B cell (primary cell): ENCODE data around the gene ADRA2C. TPM values are rescaled to one million over a fixed set of nuclear protein-coding genes. Genes with fewer than 3 reads are reported as not detected.

ENCODE experiments used
- ATAC-seq: fragments of 200-7000 bp; cut with Tn5 transposase; one replicate; pipeline ENCODE4 v1.10.0; 2021; ENCODE audit warnings: low read depth, mild to moderate bottlenecking, moderate number of reproducible peaks, moderate library complexity
- CTCF ChIA-PET: fragments of 350-600 bp; sonication (Branson Sonifier 250); formaldehyde crosslinking; loops from one replicate; lab custom pipeline; 2021; ENCODE audit warnings: antibody characterized with exemption, inconsistent platforms; lab: Charles Lee
- POLR2A ChIA-PET: fragments of 350-600 bp; sonication (Branson Sonifier 250); formaldehyde crosslinking; loops from one replicate; lab custom pipeline; 2021; ENCODE audit warnings: antibody characterized with exemption; lab: Charles Lee
- DNase-seq: peaks from one replicate; pipeline ENCODE4 v3.0.0; 2013
- H2AFZ ChIP-seq: 2 replicates; pipeline ENCODE4 v1.6.1; 2012; ENCODE audit warnings: mild to moderate bottlenecking, low read depth, low read length; ENCODE audit not compliant: insufficient read depth, poor library complexity, severe bottlenecking
- H3K27ac ChIP-seq, 2 donors: 1 replicate in 1 of 2; 2 replicates in 1 of 2; pipeline ENCODE4 v1.5.1; 2012 to 2013; ENCODE audit warnings: low read length in 2 of 2, mild to moderate bottlenecking in 2 of 2, moderate library complexity in 1 of 2
- H3K27me3 ChIP-seq, 4 experiments: fragments of 200-600 bp in 1 of 4; sonication (generic) in 1 of 4; replicated peaks in 1 of 4; 1 replicate in 2 of 4; 2 replicates in 2 of 4; pipeline versions ENCODE4 v1.6.1 to v1.7.0; 2013 to 2016; ENCODE audit warnings: low read length in 3 of 4, mild to moderate bottlenecking in 2 of 4, mixed read lengths in 1 of 4, moderate library complexity in 1 of 4; ENCODE audit not compliant: insufficient read depth in 4 of 4, control insufficient read depth in 3 of 4; ENCODE audit errors: control extremely low read depth in 1 of 4
- H3K36me3 ChIP-seq, 2 experiments: replicated peaks in 1 of 2; 1 replicate in 1 of 2; 2 replicates in 1 of 2; pipeline versions ENCODE4 v1.6.1 to v1.7.1; 2013; ENCODE audit warnings: low read length in 1 of 2; ENCODE audit not compliant: insufficient read depth in 2 of 2, control insufficient read depth in 1 of 2; ENCODE audit errors: control extremely low read depth in 1 of 2, extremely low read depth in 1 of 2
- H3K4me1 ChIP-seq, 2 donors: fragments of 200-600 bp in 1 of 2; sonication (generic) in 1 of 2; 1 replicate in 1 of 2; 2 replicates in 1 of 2; pipeline versions ENCODE4 v1.5.1 to v1.6.1; 2013 to 2017; ENCODE audit warnings: low read length in 2 of 2; ENCODE audit not compliant: control insufficient read depth in 2 of 2, insufficient read depth in 2 of 2
- H3K4me2 ChIP-seq: replicated peaks from 2 replicates; pipeline ENCODE3; 2012; ENCODE audit warnings: mild to moderate bottlenecking, low read depth, low read length; ENCODE audit not compliant: poor library complexity, severe bottlenecking
- H3K4me3 ChIP-seq, 5 experiments: fragments of 200-600 bp in 1 of 5; sonication (generic) in 1 of 5; 1 replicate in 3 of 5; 2 replicates in 2 of 5; pipeline versions ENCODE4 v1.5.1 to v1.7.0; 2011 to 2016; ENCODE audit warnings: low read length in 4 of 5, mild to moderate bottlenecking in 4 of 5, low read depth in 2 of 5, control low read depth in 1 of 5, moderate library complexity in 1 of 5; ENCODE audit not compliant: insufficient read depth in 1 of 5; ENCODE audit errors: control extremely low read depth in 1 of 5, extremely low read depth in 1 of 5
- H3K79me2 ChIP-seq: fragments of 200-600 bp; sonication (generic); one replicate; pipeline ENCODE4 v1.6.0; 2016; ENCODE audit warnings: low read length; ENCODE audit not compliant: control insufficient read depth, insufficient read depth
- H3K9ac ChIP-seq: fragments of 200-600 bp; sonication (generic); 2 replicates; pipeline ENCODE4 v1.6.1; 2017; ENCODE audit warnings: mild to moderate bottlenecking, low read length, moderate library complexity
- H3K9me3 ChIP-seq, 3 donors: one replicate each; pipeline versions ENCODE4 v1.6.1 to v1.7.1; 2013; ENCODE audit warnings: low read length in 2 of 3; ENCODE audit not compliant: control insufficient read depth in 2 of 3, insufficient read depth in 1 of 3; ENCODE audit errors: control extremely low read depth in 1 of 3
- H4K20me1 ChIP-seq: 2 replicates; pipeline ENCODE4 v1.6.0; 2012; ENCODE audit warnings: mild to moderate bottlenecking, low read length; ENCODE audit not compliant: insufficient read depth, control insufficient read depth, poor library complexity, severe bottlenecking
- H3K27ac Mint-ChIP-seq: one replicate; pipeline ENCODE4 v1.8.0; 2021; ENCODE audit warnings: mixed read lengths
- H3K27me3 Mint-ChIP-seq: one replicate; pipeline ENCODE4 v1.8.0; 2021; ENCODE audit warnings: mixed read lengths
- H3K4me1 Mint-ChIP-seq: one replicate; pipeline ENCODE4 v1.8.0; 2021; ENCODE audit warnings: mixed read lengths
- H3K4me3 Mint-ChIP-seq: one replicate; pipeline ENCODE4 v1.8.0; 2021; ENCODE audit warnings: mixed read lengths
- H3K9me3 Mint-ChIP-seq: one replicate; pipeline ENCODE4 v1.8.0; 2022; ENCODE audit warnings: mixed read lengths; ENCODE audit not compliant: insufficient read depth
- EZH2 ChIP-seq: IDR thresholded peaks from 2 replicates; pipeline ENCODE4 v1.6.1; 2012; ENCODE audit warnings: borderline replicate concordance, low read depth, mild to moderate bottlenecking, moderate library complexity, low read length; ENCODE audit not compliant: insufficient read depth, poor library complexity, severe bottlenecking
- WGBS: methylation state at CpG from one replicate; pipeline ENCODE4 v1.1.5; 2013; ENCODE audit warnings: missing lambda C conversion rate; ENCODE audit not compliant: insufficient coverage; 5-methylcytosine and 5-hydroxymethylcytosine counted together
- intact Hi-C: fragments of 100-400 bp; cut with micrococcal nuclease; formaldehyde crosslinking; loops from one replicate; pipeline ENCODE4 v1.10.0; 2022
- polyA plus RNA-seq: library from polyadenylated mRNA; depleted of rRNA; stranded (reverse); fragments of >200 nt; gene quantifications from 2 replicates; pipeline ENCODE4 v1.2.3, GENCODE V29; 2012
- total RNA-seq, 2 donors: library from RNA; stranded (reverse); fragments of 120-200 nt in 1 of 2; gene quantifications; 1 replicate in 1 of 2; 2 replicates in 1 of 2; pipeline versions ENCODE4 v1.2.3 to v1.2.4, GENCODE V29; 2013 to 2022
- TF ChIP-seq, protein P1 (sequence below): fragments of 200-600 bp; IDR thresholded peaks from one replicate; pipeline ENCODE4 v1.8.0; 2022; ENCODE audit warnings: antibody characterized with exemption, mild to moderate bottlenecking

Gene ADRA2C
- total and polyA plus RNA-seq, 2 donors (not counting 1 experiment from before 2014, with no cell fraction given): not detected

DNA sequence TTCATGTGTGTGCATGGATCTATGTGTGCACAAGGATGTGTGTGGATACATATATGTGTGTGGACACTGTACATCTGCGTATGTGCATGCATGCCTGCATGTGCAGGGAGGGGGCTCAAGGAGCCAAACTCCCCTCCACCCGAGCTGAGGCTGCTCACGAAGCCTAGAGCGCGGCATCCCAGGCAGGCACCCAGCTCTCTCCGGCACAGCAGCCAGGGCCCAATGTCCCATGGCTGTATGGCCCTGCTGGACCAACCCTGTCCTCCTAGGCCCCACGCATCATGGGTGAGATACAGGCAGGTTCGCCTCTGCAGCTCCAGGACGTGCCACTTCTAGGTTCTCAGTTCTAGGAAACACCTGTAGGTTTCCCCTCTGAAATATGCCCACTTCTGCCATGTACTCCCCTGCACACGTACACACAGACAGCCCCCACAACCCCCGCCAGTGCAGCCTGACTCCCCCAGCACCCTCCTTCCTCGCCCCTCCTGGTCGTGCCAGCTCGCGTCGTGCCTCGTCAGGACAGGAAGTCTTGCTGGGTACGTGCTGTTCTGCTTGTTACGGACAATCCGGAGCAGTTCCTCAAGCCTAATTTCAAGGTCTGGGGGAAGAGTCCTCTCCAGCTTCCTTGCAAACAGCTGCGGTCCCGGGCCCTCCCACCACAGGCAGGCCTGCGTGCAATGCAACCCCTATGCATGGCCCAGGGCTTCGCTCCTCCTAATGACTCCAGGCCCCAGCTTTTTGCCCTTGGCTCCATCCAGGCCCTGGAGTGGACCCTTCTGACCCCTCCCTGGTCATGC lies 3.2 kb upstream of the ADRA2C start:
- Histone ChIP-seq H3K4me1 (peaks cover 0 to 5% of the 10 kb centered on the region in 2 donors), H3K9ac (no peak overlapping the region), H3K4me2 (no peak overlapping the region), H3K27ac (no peak overlapping the region), H4K20me1 (no peaks in the 10 kb centered on the region), H3K36me3 (no peaks in the 10 kb centered on the region), H3K9me3 (peaks cover 0 to 17% (median 0%) of the 10 kb centered on the region in 3 donors), H3K79me2 (no peaks in the 10 kb centered on the region), H3K4me3 (no peak overlapping the region), H3K27me3 (peaks cover 0 to 24% (median 11%) of the 10 kb centered on the region in 4 experiments), H2AFZ (no peak overlapping the region)
- intact Hi-C loops: no loop called here
- ChIA-PET POLR2A (no interaction called here), CTCF (no interaction called here)
- no peak for ATAC-seq
- 31% methylated on average over 24 of the region's 24 CpGs for WGBS
- Mint-ChIP-seq H3K27ac (no peak overlapping the region), H3K27me3 (peaks cover 16% of the 10 kb centered on the region), H3K4me3 (no peak overlapping the region), H3K4me1 (peaks cover 7% of the 10 kb centered on the region), H3K9me3 (no peaks in the 10 kb centered on the region)
- DNase-seq: no peak
- TF ChIP-seq, protein P1, sequence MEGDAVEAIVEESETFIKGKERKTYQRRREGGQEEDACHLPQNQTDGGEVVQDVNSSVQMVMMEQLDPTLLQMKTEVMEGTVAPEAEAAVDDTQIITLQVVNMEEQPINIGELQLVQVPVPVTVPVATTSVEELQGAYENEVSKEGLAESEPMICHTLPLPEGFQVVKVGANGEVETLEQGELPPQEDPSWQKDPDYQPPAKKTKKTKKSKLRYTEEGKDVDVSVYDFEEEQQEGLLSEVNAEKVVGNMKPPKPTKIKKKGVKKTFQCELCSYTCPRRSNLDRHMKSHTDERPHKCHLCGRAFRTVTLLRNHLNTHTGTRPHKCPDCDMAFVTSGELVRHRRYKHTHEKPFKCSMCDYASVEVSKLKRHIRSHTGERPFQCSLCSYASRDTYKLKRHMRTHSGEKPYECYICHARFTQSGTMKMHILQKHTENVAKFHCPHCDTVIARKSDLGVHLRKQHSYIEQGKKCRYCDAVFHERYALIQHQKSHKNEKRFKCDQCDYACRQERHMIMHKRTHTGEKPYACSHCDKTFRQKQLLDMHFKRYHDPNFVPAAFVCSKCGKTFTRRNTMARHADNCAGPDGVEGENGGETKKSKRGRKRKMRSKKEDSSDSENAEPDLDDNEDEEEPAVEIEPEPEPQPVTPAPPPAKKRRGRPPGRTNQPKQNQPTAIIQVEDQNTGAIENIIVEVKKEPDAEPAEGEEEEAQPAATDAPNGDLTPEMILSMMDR: no peak
- no peak for TF ChIP-seq EZH2
